ENCODE results near the gene JADE3.

The JADE3 gene

GRCh38 chrX:47101206-47101605 is 189.0 kb downstream of the JADE3 start:
- no peak for DNase-seq (ENCODE audit: extremely low read depth in 1 of 2, low read depth in 1 of 2)
